OCI-LY3 (cell line): Measurements from ENCODE around the gene TRIM44.

ENCODE experiments used
- H2AFZ ChIP-seq: fragments of 200-600, 300-600 bp; shearing (Covaris generic); 2 replicates; pipeline ENCODE4 v1.6.0; 2014; ENCODE audit warnings: antibody characterized with exemption, low read depth, low read length
- H3K27ac ChIP-seq: fragments of 200-600, 300-600 bp; sonication (generic); 2 replicates; pipeline ENCODE4 v1.5.1; 2014; ENCODE audit warnings: mild to moderate bottlenecking, low read length, moderate library complexity, mixed read lengths
- H3K27me3 ChIP-seq: fragments of 200-600, 300-600 bp; sonication (generic); 2 replicates; pipeline ENCODE4 v1.6.1; 2014; ENCODE audit warnings: low read depth, low read length, mixed read lengths
- H3K36me3 ChIP-seq: fragments of 200-600, 300-600 bp; sonication (generic); replicated peaks from 2 replicates; pipeline ENCODE3; 2014; ENCODE audit warnings: low read depth, low read length, mixed read lengths
- H3K4me1 ChIP-seq: fragments of 300-600, 200-600 bp; sonication (generic); 2 replicates; pipeline ENCODE4 v1.6.1; 2014; ENCODE audit warnings: low read length, mixed read lengths
- H3K4me2 ChIP-seq: fragments of 200-600, 300-600 bp; sonication (generic); 2 replicates; pipeline ENCODE4 v1.6.1; 2014; ENCODE audit warnings: low read length, mixed read lengths
- H3K4me3 ChIP-seq: fragments of 300-600, 200-600 bp; sonication (generic); 2 replicates; pipeline ENCODE4 v1.5.1; 2014; ENCODE audit warnings: antibody characterized with exemption, mild to moderate bottlenecking, low read length, moderate library complexity
- H3K79me2 ChIP-seq: fragments of 300-600, 200-600 bp; shearing (Covaris generic); 2 replicates; pipeline ENCODE4 v1.6.1; 2014; ENCODE audit warnings: mild to moderate bottlenecking, low read length, mixed read lengths
- H3K9ac ChIP-seq: fragments of 300-600, 200-600 bp; shearing (Covaris generic); 2 replicates; pipeline ENCODE4 v1.6.0; 2014; ENCODE audit warnings: mild to moderate bottlenecking, low read length, moderate library complexity
- H3K9me3 ChIP-seq: fragments of 200-600, 300-600 bp; shearing (Covaris generic); 2 replicates; pipeline ENCODE4 v1.6.1; 2014; ENCODE audit warnings: low read length, mixed read lengths; ENCODE audit not compliant: insufficient read depth
- H4K20me1 ChIP-seq: fragments of 200-600, 300-600 bp; sonication (generic); 2 replicates; pipeline ENCODE4 v1.6.1; 2016; ENCODE audit warnings: low read length, mixed read lengths; ENCODE audit not compliant: insufficient read depth
- CTCF ChIP-seq: fragments of 200-600, 300-600 bp; sonication (generic); IDR thresholded peaks from 2 replicates; pipeline ENCODE4 v1.5.1; 2014; ENCODE audit warnings: antibody characterized with exemption, low read length, low read depth
- EZH2phosphoT487 ChIP-seq: fragments of 200-600 bp; shearing (Covaris generic); IDR thresholded peaks from 2 replicates; pipeline ENCODE4 v1.6.1; 2018; ENCODE audit warnings: antibody characterized with exemption, mixed run types, low read depth

The TRIM44 gene

GRCh38 chr11:35846874-35847273 is 184.3 kb downstream of the TRIM44 start:
- 0 out of 2 replicates have a peak, but pooled peaks cover 3% of the 10 kb centered on the region for H3K4me1 ChIP-seq
- H3K4me3 ChIP-seq: no peak overlapping the region
- H4K20me1 ChIP-seq: no peaks in the 10 kb centered on the region
- peaks cover 26% of the 10 kb centered on the region for H3K27me3 ChIP-seq
- no peak overlapping the region for H3K9ac ChIP-seq
- H3K9me3 ChIP-seq: no peaks in the 10 kb centered on the region
- H2AFZ ChIP-seq: no peak overlapping the region
- no peaks in the 10 kb centered on the region for H3K79me2 ChIP-seq
- no peak overlapping the region for H3K27ac ChIP-seq
- H3K36me3 ChIP-seq: no peaks in the 10 kb centered on the region
- no peak overlapping the region for H3K4me2 ChIP-seq
- TF ChIP-seq CTCF (no peak), EZH2phosphoT487 (no peak)

- no peak overlapping the region for H3K4me2 ChIP-seq
- peaks cover 26% of the 10 kb centered on the region for H3K27me3 ChIP-seq
- no peak overlapping the region for H3K4me3 ChIP-seq
- H4K20me1 ChIP-seq: no peaks in the 10 kb centered on the region
- H3K27ac ChIP-seq: no peak overlapping the region
- no peak overlapping the region for H2AFZ ChIP-seq
- no peak overlapping the region for H3K9ac ChIP-seq
- H3K36me3 ChIP-seq: no peaks in the 10 kb centered on the region
- TF ChIP-seq CTCF (no peak), EZH2phosphoT487 (no peak)
- no peaks in the 10 kb centered on the region for H3K9me3 ChIP-seq
- no peaks in the 10 kb centered on the region for H3K79me2 ChIP-seq
- 0 out of 2 replicates have a peak, but pooled peaks cover 3% of the 10 kb centered on the region for H3K4me1 ChIP-seq
These were observed 184.9 kb downstream of the TRIM44 start for GRCh38 chr11:35847473-35847872.

DNA sequence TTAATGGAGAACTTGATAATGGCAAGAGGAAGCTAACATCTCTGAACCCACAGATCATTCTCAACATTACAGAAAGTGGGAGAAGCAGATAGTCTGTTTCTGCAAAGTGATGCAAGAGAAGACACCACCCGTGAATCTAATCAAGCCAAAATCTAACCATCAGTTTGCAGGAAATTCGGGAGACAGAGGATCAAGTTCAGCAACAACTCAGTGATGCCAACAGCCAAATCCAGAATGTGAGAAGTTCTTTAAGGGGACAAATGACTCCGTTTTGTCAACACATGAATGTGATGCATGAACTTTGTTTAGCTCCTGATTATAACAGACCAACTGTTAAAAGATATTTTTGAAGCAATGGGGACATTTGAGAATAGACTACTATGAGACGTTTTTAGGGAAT is 186.0 kb downstream of the TRIM44 start:
- Histone ChIP-seq H3K36me3 (no peaks in the 10 kb centered on the region), H3K27ac (no peak overlapping the region), H3K4me2 (no peak overlapping the region), H2AFZ (no peak overlapping the region), H3K79me2 (no peaks in the 10 kb centered on the region), H3K9ac (no peak overlapping the region), H4K20me1 (no peaks in the 10 kb centered on the region), H3K4me1 (0 out of 2 replicates have a peak, but pooled peaks cover 3% of the 10 kb centered on the region), H3K4me3 (no peak overlapping the region), H3K9me3 (no peaks in the 10 kb centered on the region), H3K27me3 (peaks cover 26% of the 10 kb centered on the region)
- TF ChIP-seq EZH2phosphoT487 (no peak), CTCF (no peak)

GRCh38 chr11:35850191-35850590 is 187.6 kb downstream of the TRIM44 start:
- Histone ChIP-seq H3K27me3 (peaks cover 21% of the 10 kb centered on the region), H3K9ac (no peak overlapping the region), H3K27ac (no peak overlapping the region), H2AFZ (no peak overlapping the region), H3K36me3 (no peaks in the 10 kb centered on the region), H3K4me1 (no peaks in the 10 kb centered on the region), H3K4me2 (no peak overlapping the region), H4K20me1 (no peaks in the 10 kb centered on the region), H3K79me2 (no peaks in the 10 kb centered on the region), H3K4me3 (no peak overlapping the region), H3K9me3 (no peaks in the 10 kb centered on the region)
- TF ChIP-seq EZH2phosphoT487: no peak

DNA sequence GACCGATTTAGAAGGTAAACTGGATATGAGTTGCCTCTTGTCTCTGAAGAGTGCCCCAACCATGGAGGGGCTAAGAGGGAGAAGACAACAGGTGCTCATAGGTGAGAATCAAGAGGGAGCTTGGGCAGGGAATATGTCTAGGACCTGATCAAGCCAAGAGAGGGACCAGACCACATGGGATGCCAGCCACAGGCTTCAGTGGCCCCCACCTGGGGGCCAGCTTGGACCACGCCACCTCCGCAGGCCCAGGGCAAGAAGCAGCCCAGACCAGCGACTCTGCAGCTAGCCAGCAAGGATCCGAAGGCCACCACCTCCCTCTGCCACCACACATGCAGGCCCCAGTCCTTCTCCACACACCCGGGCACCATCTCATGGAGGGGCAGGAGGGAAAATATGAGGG is 188.8 kb downstream of the TRIM44 start:
- H3K4me3 ChIP-seq: no peak overlapping the region
- no peaks in the 10 kb centered on the region for H3K9me3 ChIP-seq
- H3K4me1 ChIP-seq: no peaks in the 10 kb centered on the region
- no peak overlapping the region for H3K9ac ChIP-seq
- H3K36me3 ChIP-seq: no peaks in the 10 kb centered on the region
- H3K79me2 ChIP-seq: no peaks in the 10 kb centered on the region
- no peak overlapping the region for H3K27ac ChIP-seq
- H3K4me2 ChIP-seq: no peak overlapping the region
- TF ChIP-seq EZH2phosphoT487 (no peak), CTCF (no peak)
- H4K20me1 ChIP-seq: no peaks in the 10 kb centered on the region
- no peak overlapping the region for H2AFZ ChIP-seq
- H3K27me3 ChIP-seq: peaks cover 19% of the 10 kb centered on the region
